GM23338 (cell line): ENCODE data around the gene PDXK. TPM values are rescaled to one million over a fixed set of nuclear protein-coding genes. Genes with fewer than 3 reads are reported as not detected.

Experiments used
- ATAC-seq: fragments of 200-7000 bp; cut with Tn5 transposase; 3 replicates; pipeline ENCODE4 v1.9.1; 2020
- DNase-seq: peaks from one replicate; pipeline ENCODE4 v3.0.0-alpha.2; 2015; ENCODE audit warnings: low spot score
- H2AFZ ChIP-seq: fragments of 200-600 bp; sonication (generic); 2 replicates; pipeline ENCODE4 v1.8.0; 2016; ENCODE audit warnings: antibody characterized with exemption, mild to moderate bottlenecking, moderate library complexity
- H3F3A ChIP-seq: fragments of 200-600 bp; sonication (generic); replicated peaks from 2 replicates; pipeline ENCODE4 v1.8.0; 2017; ENCODE audit warnings: antibody characterized with exemption, mixed run types, low read depth
- H3K27ac ChIP-seq: fragments of 200-600 bp; sonication (generic); 2 replicates; pipeline ENCODE4 v1.6.1; 2016; ENCODE audit warnings: low read depth
- H3K27me3 ChIP-seq: fragments of 200-600 bp; sonication (generic); 2 replicates; pipeline ENCODE4 v1.8.0; 2016; ENCODE audit warnings: mild to moderate bottlenecking, mixed run types, moderate library complexity; ENCODE audit not compliant: insufficient read depth
- H3K36me3 ChIP-seq: fragments of 200-600 bp; sonication (generic); 2 replicates; pipeline ENCODE4 v1.8.0; 2016; ENCODE audit warnings: mild to moderate bottlenecking; ENCODE audit not compliant: insufficient read depth
- H3K4me1 ChIP-seq: fragments of 200-600 bp; sonication (generic); 2 replicates; pipeline ENCODE4 v1.8.0; 2016; ENCODE audit warnings: mild to moderate bottlenecking, moderate library complexity; ENCODE audit not compliant: insufficient read depth
- H3K4me2 ChIP-seq: fragments of 200-600 bp; sonication (generic); 2 replicates; pipeline ENCODE4 v1.7.1; 2017; ENCODE audit warnings: mixed run types
- H3K4me3 ChIP-seq: fragments of 200-600 bp; sonication (generic); 2 replicates; pipeline ENCODE4 v1.6.1; 2016; ENCODE audit warnings: mixed run types
- H3K79me2 ChIP-seq: fragments of 200-600 bp; sonication (generic); replicated peaks from 2 replicates; pipeline ENCODE4 v1.8.0; 2017; ENCODE audit warnings: mild to moderate bottlenecking; ENCODE audit not compliant: insufficient read depth
- H3K9me2 ChIP-seq: fragments of 200-600 bp; sonication (generic); 2 replicates; pipeline ENCODE4 v1.8.0; 2017; ENCODE audit not compliant: insufficient read depth
- H4K20me1 ChIP-seq: fragments of 200-600 bp; sonication (generic); replicated peaks from 2 replicates; pipeline ENCODE4 v1.8.0; 2017; ENCODE audit warnings: mild to moderate bottlenecking; ENCODE audit not compliant: insufficient read depth
- H3K27ac Mint-ChIP-seq: 2 replicates; pipeline ENCODE4 v1.8.0; 2020; ENCODE audit warnings: inconsistent platforms, mild to moderate bottlenecking, moderate library complexity, mixed read lengths
- H3K27me3 Mint-ChIP-seq: 3 replicates; pipeline ENCODE4 v1.8.0; 2022; ENCODE audit warnings: low read depth, mild to moderate bottlenecking, moderate library complexity, mixed read lengths, inconsistent platforms; ENCODE audit not compliant: insufficient read depth, poor library complexity
- H3K36me3 Mint-ChIP-seq: 3 replicates; pipeline ENCODE4 v1.8.0; 2021; ENCODE audit warnings: low read depth, mild to moderate bottlenecking, inconsistent platforms, moderate library complexity, mixed read lengths
- H3K4me1 Mint-ChIP-seq: 3 replicates; pipeline ENCODE4 v1.8.0; 2020; ENCODE audit warnings: mild to moderate bottlenecking, inconsistent platforms, mixed read lengths
- H3K4me3 Mint-ChIP-seq: 3 replicates; pipeline ENCODE4 v1.8.0; 2021; ENCODE audit warnings: moderate library complexity, mild to moderate bottlenecking, inconsistent platforms, mixed read lengths
- H3K9me3 Mint-ChIP-seq: 3 replicates; pipeline ENCODE4 v1.8.0; 2020; ENCODE audit warnings: moderate library complexity, mild to moderate bottlenecking, inconsistent platforms, mixed read lengths
- CREB1 ChIP-seq: fragments of 250-450 bp; sonication (Bioruptor Pico); IDR thresholded peaks from 2 replicates; pipeline ENCODE4 v1.5.0; 2020; ENCODE audit warnings: low read depth, mild to moderate bottlenecking, moderate library complexity
- EZH2 ChIP-seq: fragments of 200-600 bp; sonication (generic); IDR thresholded peaks from one replicate; pipeline ENCODE4 v1.8.0; 2017; ENCODE audit warnings: antibody characterized with exemption, mild to moderate bottlenecking, low read depth; ENCODE audit not compliant: unreplicated experiment
- EZH2phosphoT487 ChIP-seq: fragments of 200-600 bp; sonication (generic); IDR thresholded peaks from one replicate; pipeline ENCODE4 v1.8.1; 2018; ENCODE audit warnings: antibody characterized with exemption; ENCODE audit not compliant: unreplicated experiment
- JUNB ChIP-seq: IDR thresholded peaks from one replicate; pipeline ENCODE4 v1.6.1; 2016; ENCODE audit warnings: antibody characterized with exemption; ENCODE audit not compliant: unreplicated experiment
- NANOG ChIP-seq: IDR thresholded peaks from 2 replicates; pipeline ENCODE4 v1.6.1; 2016; ENCODE audit warnings: antibody characterized with exemption, borderline replicate concordance
- POLR2AphosphoS5 ChIP-seq: IDR thresholded peaks from 2 replicates; pipeline ENCODE4 v1.6.1; 2016; ENCODE audit warnings: antibody characterized with exemption, low read depth
- STAT1 ChIP-seq: IDR thresholded peaks from one replicate; pipeline ENCODE4 v1.6.1; 2016; ENCODE audit warnings: antibody characterized with exemption; ENCODE audit not compliant: unreplicated experiment
- ZNF114 ChIP-seq: fragments of 250-450 bp; sonication (Bioruptor Pico); IDR thresholded peaks from 2 replicates; pipeline ENCODE4 v1.5.0; 2020; ENCODE audit warnings: mild to moderate bottlenecking, moderate library complexity
- ZNF331 ChIP-seq: fragments of 250-450 bp; sonication (Bioruptor Pico); IDR thresholded peaks from 2 replicates; pipeline ENCODE4 v1.5.0; 2020; ENCODE audit warnings: low read depth, mild to moderate bottlenecking, moderate library complexity
- polyA plus RNA-seq: library from polyadenylated mRNA; unstranded; fragments of >200 nt; fragmentation: Nextera tagmentation; extraction: Ambion mirVana; gene quantifications from 2 replicates; pipeline ENCODE4 v1.2.1, GENCODE V29; 2016
- total RNA-seq: library from RNA; depleted of rRNA; stranded (reverse); fragments of >200 nt; shearing (Covaris generic); gene quantifications from 2 replicates; pipeline ENCODE4 v1.2.3, GENCODE V29; 2014
- TF ChIP-seq, protein P1 (sequence below), 2 experiments: fragments of 200-600 bp in 1 of 2; sonication (generic) in 1 of 2; conservative IDR thresholded peaks; 2 replicates each; pipeline versions ENCODE4 v1.5.1 to v1.6.1; 2016 to 2017; ENCODE audit warnings: antibody characterized with exemption in 2 of 2, low read depth in 2 of 2, mild to moderate bottlenecking in 2 of 2, moderate library complexity in 1 of 2
- TF ChIP-seq, protein P2 (sequence below): IDR thresholded peaks from one replicate; pipeline ENCODE4 v1.6.1; 2018; ENCODE audit warnings: antibody characterized with exemption; ENCODE audit not compliant: unreplicated experiment
- TF ChIP-seq, protein P3 (sequence below): fragments of 250-450 bp; sonication (Bioruptor Pico); IDR thresholded peaks from 2 replicates; pipeline ENCODE4 v1.5.0; 2020; ENCODE audit warnings: mild to moderate bottlenecking, moderate library complexity

PDXK gene
- total and polyA plus RNA-seq, 2 experiments from 2014 or later = 53.2 to 66.3 TPM

DNA sequence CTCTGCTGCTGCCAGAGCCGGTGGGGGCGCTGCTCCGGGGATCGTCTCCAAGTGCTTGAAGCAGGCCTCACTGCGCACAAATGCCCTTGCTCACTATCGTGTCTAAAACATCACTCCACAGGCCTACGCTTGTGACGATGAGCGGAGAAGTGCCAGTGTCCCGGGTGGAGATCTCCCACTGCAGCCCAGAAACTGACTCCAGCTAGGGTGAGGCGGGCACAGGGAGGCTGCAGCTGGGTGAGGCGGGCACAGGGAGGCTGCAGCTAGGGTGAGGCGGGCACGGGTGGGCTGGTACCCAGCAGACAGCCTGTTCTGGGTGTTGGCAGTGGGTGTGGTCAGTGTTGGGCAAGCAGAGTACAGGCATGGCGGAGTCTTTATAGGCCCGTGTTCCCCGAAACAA, 22.7 kb upstream of the PDXK start (continued):
- TF ChIP-seq, protein P1, sequence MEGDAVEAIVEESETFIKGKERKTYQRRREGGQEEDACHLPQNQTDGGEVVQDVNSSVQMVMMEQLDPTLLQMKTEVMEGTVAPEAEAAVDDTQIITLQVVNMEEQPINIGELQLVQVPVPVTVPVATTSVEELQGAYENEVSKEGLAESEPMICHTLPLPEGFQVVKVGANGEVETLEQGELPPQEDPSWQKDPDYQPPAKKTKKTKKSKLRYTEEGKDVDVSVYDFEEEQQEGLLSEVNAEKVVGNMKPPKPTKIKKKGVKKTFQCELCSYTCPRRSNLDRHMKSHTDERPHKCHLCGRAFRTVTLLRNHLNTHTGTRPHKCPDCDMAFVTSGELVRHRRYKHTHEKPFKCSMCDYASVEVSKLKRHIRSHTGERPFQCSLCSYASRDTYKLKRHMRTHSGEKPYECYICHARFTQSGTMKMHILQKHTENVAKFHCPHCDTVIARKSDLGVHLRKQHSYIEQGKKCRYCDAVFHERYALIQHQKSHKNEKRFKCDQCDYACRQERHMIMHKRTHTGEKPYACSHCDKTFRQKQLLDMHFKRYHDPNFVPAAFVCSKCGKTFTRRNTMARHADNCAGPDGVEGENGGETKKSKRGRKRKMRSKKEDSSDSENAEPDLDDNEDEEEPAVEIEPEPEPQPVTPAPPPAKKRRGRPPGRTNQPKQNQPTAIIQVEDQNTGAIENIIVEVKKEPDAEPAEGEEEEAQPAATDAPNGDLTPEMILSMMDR (conservative IDR thresholded peaks at IDR 0.05; ENCODE audit: low read depth in 2 of 2) = no peak; a peak in 1 of 4 replicates
- no peak for TF ChIP-seq ZNF114 (CRISPR knock-in tag)
- TF ChIP-seq ZNF331 (CRISPR knock-in tag) = no peak
- TF ChIP-seq, protein P2, sequence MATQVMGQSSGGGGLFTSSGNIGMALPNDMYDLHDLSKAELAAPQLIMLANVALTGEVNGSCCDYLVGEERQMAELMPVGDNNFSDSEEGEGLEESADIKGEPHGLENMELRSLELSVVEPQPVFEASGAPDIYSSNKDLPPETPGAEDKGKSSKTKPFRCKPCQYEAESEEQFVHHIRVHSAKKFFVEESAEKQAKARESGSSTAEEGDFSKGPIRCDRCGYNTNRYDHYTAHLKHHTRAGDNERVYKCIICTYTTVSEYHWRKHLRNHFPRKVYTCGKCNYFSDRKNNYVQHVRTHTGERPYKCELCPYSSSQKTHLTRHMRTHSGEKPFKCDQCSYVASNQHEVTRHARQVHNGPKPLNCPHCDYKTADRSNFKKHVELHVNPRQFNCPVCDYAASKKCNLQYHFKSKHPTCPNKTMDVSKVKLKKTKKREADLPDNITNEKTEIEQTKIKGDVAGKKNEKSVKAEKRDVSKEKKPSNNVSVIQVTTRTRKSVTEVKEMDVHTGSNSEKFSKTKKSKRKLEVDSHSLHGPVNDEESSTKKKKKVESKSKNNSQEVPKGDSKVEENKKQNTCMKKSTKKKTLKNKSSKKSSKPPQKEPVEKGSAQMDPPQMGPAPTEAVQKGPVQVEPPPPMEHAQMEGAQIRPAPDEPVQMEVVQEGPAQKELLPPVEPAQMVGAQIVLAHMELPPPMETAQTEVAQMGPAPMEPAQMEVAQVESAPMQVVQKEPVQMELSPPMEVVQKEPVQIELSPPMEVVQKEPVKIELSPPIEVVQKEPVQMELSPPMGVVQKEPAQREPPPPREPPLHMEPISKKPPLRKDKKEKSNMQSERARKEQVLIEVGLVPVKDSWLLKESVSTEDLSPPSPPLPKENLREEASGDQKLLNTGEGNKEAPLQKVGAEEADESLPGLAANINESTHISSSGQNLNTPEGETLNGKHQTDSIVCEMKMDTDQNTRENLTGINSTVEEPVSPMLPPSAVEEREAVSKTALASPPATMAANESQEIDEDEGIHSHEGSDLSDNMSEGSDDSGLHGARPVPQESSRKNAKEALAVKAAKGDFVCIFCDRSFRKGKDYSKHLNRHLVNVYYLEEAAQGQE = no peak
- TF ChIP-seq EZH2phosphoT487 = no peak
- TF ChIP-seq POLR2AphosphoS5 = no peak

DNA sequence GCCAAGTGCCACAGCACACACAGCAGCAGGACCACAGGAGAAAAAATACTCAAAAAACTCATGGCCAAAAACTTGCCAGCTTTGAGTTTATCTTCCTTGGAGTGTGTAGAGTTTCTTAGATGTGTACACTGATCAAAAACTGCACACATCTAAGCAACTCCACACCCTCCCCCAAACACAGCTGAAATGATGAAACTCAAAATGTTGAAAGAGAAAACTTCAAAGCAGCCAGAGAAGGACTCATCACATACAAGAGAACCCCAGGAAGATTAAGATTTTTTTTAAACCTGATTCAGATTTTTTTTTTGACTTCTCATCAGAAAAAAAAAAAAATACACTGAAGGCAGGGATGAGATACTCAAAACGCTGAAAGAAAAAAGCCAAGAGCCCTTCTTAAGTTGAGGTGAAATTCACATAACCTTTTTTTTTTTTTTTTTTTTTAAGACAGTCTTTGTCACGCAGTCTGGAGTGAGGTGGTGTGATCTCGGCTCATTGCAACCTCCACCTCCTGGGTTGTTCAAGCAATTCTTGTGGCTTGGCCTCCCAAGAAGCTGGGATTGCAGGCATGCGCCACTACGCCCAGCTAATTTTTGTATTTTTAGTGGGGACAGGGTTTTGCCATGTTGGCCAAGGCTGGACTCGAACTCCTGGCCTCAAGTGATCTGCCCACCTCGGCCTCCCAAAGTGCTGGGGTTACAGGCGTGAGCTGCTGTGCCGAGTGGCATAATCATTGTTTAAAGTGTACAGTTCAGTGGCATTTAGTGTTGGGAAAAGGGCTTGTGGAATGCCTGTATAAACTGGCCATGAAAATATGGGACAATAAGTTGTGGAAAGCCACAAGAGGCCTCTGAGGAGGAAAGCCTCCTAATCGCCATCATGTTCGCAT, 20.9 kb upstream of the PDXK start:
- Histone ChIP-seq H3K4me3 (no peak overlapping the region), H3K9me2 (no peaks in the 10 kb centered on the region), H3K4me1 (peaks cover 3% of the 10 kb centered on the region), H3K36me3 (peaks cover 9% of the 10 kb centered on the region; the same call in 1 of the 2 replicates), H4K20me1 (peaks cover 3% of the 10 kb centered on the region; the same call in 1 of the 2 replicates), H3K27me3 (no peaks in the 10 kb centered on the region), H3K79me2 (no peaks in the 10 kb centered on the region), H3K27ac (peak overlapping the region; percentile 59; the same call in 1 of the 2 replicates), H3F3A (peaks cover 2% of the 10 kb centered on the region; the same call in 1 of the 2 replicates), H3K4me2 (no peak overlapping the region), H2AFZ (no peak overlapping the region)
- peaks cover 43% of the 10 kb centered on the region for H3K36me3 Mint-ChIP-seq
- DNase-seq = no peak
- no peak overlapping the region for H3K4me3 Mint-ChIP-seq
- H3K27ac Mint-ChIP-seq = no peak overlapping the region; the same call in 1 of the 2 replicates
- H3K9me3 Mint-ChIP-seq = no peaks in the 10 kb centered on the region
- peaks cover 6% of the 10 kb centered on the region for H3K4me1 Mint-ChIP-seq
- H3K27me3 Mint-ChIP-seq = peaks cover 8% of the 10 kb centered on the region
- ATAC-seq = no peak
- TF ChIP-seq, protein P3, sequence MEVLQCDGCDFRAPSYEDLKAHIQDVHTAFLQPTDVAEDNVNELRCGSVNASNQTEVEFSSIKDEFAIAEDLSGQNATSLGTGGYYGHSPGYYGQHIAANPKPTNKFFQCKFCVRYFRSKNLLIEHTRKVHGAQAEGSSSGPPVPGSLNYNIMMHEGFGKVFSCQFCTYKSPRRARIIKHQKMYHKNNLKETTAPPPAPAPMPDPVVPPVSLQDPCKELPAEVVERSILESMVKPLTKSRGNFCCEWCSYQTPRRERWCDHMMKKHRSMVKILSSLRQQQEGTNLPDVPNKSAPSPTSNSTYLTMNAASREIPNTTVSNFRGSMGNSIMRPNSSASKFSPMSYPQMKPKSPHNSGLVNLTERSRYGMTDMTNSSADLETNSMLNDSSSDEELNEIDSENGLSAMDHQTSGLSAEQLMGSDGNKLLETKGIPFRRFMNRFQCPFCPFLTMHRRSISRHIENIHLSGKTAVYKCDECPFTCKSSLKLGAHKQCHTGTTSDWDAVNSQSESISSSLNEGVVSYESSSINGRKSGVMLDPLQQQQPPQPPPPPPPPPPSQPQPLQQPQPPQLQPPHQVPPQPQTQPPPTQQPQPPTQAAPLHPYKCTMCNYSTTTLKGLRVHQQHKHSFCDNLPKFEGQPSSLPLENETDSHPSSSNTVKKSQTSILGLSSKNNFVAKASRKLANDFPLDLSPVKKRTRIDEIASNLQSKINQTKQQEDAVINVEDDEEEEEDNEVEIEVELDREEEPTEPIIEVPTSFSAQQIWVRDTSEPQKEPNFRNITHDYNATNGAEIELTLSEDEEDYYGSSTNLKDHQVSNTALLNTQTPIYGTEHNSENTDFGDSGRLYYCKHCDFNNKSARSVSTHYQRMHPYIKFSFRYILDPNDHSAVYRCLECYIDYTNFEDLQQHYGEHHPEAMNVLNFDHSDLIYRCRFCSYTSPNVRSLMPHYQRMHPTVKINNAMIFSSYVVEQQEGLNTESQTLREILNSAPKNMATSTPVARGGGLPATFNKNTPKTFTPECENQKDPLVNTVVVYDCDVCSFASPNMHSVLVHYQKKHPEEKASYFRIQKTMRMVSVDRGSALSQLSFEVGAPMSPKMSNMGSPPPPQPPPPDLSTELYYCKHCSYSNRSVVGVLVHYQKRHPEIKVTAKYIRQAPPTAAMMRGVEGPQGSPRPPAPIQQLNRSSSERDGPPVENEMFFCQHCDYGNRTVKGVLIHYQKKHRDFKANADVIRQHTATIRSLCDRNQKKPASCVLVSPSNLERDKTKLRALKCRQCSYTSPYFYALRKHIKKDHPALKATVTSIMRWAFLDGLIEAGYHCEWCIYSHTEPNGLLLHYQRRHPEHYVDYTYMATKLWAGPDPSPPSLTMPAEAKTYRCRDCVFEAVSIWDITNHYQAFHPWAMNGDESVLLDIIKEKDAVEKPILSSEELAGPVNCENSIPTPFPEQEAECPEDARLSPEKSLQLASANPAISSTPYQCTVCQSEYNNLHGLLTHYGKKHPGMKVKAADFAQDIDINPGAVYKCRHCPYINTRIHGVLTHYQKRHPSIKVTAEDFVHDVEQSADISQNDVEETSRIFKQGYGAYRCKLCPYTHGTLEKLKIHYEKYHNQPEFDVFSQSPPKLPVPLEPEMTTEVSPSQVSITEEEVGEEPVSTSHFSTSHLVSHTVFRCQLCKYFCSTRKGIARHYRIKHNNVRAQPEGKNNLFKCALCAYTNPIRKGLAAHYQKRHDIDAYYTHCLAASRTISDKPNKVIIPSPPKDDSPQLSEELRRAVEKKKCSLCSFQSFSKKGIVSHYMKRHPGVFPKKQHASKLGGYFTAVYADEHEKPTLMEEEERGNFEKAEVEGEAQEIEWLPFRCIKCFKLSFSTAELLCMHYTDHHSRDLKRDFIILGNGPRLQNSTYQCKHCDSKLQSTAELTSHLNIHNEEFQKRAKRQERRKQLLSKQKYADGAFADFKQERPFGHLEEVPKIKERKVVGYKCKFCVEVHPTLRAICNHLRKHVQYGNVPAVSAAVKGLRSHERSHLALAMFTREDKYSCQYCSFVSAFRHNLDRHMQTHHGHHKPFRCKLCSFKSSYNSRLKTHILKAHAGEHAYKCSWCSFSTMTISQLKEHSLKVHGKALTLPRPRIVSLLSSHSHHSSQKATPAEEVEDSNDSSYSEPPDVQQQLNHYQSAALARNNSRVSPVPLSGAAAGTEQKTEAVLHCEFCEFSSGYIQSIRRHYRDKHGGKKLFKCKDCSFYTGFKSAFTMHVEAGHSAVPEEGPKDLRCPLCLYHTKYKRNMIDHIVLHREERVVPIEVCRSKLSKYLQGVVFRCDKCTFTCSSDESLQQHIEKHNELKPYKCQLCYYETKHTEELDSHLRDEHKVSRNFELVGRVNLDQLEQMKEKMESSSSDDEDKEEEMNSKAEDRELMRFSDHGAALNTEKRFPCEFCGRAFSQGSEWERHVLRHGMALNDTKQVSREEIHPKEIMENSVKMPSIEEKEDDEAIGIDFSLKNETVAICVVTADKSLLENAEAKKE (CRISPR knock-in tag) = no peak
- no peak for TF ChIP-seq EZH2
- TF ChIP-seq CREB1 (CRISPR knock-in tag) = no peak
- TF ChIP-seq NANOG = no peak
- no peak for TF ChIP-seq EZH2phosphoT487
- no peak for TF ChIP-seq JUNB
- no peak for TF ChIP-seq POLR2AphosphoS5
- TF ChIP-seq STAT1 = no peak
- no peak for TF ChIP-seq ZNF114 (CRISPR knock-in tag)
